HG03095 (cell line): ENCODE data around the gene ATG16L2.
"Not testable (repeated sequence)": the region's sequence is repeated elsewhere in the genome, so short reads cannot be mapped to it uniquely, and the experiment has no call there.

Experiments used
- ATAC-seq: cut with Tn5 transposase; IDR thresholded peaks from one replicate; pipeline ENCODE4 v1.9.1; 2021; ENCODE audit warnings: moderate library complexity; ENCODE audit not compliant: unreplicated experiment

ATG16L2 gene

DNA sequence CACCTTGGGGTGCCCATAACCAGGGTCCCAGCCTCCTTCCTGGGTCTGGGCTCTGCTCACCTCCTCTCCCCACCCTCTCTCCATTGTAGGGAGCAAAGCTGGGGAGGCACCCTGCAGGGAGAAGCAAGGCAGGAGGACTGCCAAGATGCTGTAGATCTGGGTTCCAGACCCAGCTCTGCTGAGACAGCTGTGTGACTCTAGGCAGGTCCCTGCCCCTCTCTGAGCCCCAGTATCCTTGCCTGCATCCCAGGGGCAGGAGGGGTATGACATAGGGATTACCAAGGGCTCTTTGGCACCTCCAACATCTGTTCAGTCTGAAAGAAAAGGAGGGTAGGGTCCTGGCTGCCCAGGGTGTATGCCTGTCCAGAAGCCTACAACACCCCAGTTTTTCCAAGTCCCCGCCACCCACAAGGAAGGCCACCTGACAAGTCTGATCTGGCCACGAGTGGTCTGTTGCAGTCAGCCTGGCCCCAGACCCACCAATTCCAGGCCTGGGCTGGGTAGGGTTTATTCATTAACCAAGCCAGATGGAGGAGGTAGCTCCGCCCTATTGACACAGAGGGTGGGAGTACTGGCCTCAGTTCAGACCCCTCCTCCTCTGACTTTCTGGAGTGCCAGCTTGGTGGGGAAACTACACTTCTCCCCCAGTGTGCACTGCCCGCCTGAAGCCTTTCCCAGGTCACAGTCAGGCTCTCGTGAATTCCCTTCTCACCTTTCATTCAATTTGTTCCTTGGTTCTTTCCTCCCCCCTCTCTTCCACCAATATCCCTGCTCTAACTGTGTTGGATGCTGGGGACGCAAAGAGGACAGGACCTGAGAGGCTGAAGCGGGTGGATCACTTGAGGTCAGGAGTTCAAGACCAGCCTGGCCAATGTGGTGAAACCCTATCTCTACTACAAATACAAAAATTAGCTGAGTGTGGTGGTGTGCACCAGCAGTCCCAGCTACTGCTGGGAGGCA, 35.4 kb upstream of the ATG16L2 start:
- no peak for ATAC-seq

DNA sequence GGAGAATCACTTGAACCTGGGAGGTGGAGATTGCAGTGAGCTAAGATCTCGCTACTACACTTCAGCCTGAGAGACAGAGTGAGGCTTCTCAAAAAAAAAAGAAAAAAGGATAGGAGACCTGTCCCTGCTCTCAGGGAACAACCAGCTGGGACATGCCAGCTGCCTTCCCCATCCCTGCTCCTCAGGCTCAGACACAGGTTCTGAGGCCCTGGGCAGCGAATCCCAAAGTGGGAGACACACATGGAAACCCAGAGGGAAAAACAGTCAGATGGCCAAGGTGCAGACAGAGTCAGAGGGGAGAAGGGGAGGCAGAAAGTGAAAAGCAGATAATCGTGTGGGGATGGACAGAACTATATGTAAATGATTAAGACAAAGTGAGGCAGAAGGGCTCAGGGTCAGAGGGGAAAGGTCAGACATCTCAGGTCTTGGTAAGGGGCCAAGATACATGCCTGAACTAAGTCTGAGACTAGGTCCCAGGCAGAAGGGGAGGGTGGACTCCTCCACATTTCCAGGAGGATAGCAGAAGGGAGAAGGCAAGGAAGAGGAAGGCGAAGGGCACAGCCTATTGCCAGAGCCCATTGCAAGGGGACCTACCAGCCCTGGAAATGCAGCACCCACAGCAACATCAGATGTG, 34.6 kb upstream of the ATG16L2 start:
- no peak for ATAC-seq

DNA sequence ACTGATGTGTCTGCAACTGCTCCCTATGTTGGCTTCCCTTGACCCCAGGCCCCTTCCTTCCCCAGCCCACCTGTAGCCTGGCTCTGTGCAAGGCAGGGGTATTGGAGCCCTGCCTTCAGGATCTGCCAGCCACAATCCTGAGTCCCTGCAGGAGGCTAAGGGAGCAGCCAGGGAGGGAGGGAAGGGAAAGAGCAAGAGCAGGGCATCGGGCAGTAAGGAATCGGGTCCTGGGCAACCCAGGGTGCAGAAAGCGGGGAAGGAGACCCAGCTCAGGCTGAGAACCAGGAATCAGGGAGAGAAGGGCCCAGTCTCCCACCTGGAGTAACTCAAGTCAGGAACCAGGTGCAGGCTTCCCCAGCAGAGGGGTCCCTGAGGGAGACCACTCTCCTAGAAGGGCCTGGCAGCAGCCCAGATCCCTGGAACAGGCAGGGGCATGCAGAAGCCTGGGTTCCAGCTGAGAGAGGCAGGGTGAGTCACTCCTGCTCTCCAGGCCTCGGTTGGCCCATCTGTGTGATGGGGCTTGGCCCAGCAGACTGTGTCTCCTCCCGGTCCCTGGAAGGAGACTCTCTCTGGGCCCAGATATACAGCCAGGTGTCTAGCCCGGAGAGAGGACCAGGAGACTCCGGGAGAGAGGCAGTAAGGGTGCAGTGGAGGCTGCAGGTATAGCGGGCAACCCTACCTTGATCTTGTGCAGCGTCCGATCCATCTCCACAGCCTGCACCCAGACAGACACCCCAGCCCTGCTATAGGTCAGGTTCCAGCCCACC, 33.7 kb upstream of the ATG16L2 start:
- no peak for ATAC-seq

DNA sequence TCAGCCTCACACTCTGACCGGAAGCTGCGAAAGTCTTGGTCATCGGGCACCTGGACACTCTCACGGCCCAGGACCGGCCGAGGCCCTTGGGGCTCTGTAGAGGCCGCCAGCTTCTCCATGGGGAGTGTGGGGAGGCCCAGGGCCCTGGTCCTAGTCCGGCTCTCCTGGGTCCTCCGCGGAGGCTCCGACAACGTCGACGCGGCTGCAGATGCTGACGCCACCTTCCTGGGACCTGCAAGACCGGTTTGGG, 33.2 kb upstream of the ATG16L2 start:
- ATAC-seq: no peak

DNA sequence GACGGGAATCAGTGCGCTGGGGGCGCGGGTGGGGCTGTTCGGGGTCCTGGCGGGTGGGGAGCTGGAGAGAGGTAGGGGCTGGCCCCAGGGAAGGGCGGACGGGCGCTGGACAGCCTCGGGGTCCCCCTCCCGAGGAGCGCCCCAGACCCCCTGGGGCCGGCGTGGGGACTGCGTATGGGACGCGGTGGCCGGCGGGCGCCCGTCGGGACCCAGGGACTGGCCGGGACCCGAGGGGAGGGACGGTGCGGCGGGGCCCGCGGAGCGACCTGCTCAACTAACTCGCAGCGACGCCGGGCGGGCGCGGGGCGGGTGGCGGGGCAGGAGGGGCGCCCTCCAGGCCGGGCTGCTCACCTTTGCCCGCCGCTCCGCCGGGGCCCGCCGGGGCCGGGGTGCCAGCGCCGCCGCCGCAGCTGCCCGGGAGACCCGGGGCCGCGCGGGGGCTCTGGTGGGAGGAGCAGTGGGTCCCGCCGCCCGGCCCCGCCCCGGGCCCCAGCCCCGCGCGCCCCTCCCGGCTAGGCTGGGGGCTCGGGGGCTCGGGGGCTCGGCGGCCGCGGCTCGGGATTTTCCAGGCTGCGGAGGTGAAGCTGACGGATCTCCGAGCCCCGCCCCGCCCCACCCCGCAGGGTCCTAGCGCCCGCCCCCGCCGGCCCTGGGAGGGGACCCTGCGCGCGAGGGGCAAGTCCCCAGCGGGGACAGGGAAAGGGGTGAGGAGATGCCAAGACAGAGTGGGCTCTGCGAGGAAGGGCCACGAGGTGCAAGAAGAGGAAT, 32.7 kb upstream of the ATG16L2 start:
- no peak for ATAC-seq

DNA sequence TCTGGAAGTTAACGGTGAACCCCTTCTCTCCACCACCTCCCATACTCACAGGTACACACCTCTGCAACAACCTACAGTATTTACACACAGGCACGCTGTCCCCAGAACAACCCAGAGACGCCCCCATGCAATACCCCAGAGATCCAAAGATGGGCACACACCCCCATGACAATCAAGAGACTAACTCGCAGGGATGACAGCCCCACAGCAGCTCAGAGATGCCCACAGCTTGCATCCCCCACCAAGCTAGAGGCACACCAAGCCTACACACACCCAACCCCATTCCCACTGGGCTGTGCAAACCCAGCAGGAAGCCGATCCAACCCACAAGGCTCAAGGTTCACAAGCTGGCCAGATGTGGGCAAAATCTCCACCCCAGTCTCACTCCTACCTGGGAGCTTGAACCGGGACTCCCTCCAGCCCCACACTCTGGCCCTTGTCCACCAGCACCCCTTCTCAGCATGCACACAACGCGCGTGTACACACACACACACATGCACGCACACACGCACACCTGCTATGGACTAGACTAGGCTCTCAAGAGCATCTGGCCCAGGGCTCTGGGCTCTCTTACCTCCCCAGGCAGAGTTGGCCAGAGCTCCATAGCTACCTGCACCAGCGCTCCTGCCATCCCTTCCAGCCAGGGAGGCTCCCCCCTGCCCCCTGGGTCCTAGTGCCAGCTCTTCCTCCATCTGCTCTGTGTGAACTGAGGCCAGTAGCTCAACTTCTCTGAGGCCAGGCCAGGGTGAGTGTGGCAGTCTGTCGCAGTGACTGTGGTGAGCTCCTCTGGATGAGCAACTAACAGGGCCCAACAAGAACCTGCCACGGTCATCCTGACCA, 31.9 kb upstream of the ATG16L2 start:
- ATAC-seq: no peak

DNA sequence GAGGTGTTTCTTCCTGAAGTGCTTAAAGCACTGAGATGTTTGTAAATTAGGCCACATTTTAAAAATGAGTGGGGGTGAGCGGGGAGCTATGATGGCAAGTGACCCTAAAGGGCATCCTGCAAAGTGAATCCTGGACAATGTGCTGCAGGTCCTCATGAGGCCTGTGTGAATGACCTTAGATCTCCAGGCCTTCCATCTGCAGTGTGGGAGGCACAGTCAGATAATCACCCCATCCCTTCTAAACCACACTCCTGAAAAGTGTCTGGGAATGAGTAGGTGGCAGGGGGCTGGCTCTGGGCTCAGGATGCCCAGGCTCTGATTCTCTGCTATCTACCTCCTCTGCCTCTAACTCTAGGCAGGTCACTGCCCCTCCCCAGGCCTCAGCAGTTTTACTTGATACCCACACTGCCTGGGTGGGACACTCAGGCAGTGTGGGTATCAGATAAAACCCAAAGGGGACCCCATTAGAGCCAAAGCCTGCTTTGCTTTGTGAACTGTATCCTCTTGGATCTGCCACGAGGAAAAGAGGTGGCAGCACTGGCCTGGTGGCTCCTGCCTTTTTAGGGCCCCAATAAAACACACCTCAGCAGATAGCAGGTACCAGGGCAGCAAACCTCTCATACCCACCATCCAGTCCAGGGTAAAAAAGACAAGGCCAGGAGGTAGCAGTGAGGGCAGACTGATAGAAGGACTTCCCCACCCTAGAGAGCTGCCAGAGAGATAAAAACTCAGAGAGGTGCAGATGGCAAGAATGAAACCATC, 30.9 kb upstream of the ATG16L2 start:
- ATAC-seq: no peak

DNA sequence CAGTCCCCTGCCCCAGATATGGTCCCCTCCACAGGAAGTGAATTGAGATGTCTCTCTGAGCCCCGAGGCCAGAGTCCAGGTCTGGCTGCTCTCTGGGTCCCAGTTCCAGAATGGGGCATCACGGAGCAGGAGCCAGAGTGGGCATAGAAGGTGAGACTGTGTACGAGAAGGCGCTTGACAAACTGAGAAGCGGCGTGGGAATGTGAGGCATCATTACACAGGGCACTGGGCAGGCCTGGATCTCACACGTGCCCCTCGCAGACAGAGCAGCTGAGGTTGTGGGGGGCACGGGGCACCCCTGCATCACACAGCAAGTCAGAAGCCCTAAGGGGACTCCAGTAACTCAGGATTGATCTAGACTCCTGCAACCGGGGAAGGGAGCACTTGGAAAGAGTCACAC, 29.5 kb upstream of the ATG16L2 start:
- ATAC-seq: no peak

DNA sequence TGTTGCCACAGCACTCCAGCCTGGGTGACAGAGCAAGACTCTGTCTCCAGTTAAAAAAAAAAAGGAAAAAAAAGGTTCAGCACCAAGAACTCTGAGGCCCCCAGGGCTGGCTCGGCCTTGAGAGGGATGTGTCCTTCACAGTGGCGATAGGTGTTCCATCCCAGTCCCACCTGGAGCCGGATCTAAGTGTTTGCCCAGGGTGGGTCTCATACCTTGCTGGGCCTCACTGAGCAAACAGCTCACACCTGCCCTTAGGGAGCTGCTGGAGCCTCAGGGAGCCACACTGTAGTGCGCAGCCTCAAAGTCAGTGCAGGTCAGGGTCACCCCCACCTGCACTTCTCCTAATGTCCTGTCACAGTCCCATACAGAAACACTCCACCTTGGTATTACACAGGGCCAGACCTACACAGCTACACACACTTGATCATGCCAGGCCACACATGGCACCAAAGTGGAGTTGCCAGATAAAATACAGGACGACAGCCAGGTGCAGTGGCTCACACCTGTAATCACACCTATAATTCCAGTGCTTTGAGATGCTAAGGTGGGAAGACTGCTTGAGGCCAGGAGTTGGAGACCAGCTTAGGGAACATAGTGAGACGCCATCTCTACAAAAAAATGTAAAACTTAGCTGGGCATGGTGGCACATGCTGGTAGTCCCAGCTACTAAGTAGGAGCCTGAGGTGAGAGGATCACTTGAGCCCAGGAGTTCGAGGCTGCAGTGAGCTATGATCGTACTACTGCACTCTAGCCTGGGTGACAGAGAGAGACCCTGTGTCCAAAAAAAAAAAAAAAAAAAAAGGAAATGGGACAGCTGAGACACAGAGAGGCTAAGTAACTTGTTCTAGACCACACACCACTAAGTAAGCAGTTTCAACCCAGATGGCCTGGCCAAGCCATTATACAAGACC, 27.7 kb upstream of the ATG16L2 start:
- no peak for ATAC-seq

DNA sequence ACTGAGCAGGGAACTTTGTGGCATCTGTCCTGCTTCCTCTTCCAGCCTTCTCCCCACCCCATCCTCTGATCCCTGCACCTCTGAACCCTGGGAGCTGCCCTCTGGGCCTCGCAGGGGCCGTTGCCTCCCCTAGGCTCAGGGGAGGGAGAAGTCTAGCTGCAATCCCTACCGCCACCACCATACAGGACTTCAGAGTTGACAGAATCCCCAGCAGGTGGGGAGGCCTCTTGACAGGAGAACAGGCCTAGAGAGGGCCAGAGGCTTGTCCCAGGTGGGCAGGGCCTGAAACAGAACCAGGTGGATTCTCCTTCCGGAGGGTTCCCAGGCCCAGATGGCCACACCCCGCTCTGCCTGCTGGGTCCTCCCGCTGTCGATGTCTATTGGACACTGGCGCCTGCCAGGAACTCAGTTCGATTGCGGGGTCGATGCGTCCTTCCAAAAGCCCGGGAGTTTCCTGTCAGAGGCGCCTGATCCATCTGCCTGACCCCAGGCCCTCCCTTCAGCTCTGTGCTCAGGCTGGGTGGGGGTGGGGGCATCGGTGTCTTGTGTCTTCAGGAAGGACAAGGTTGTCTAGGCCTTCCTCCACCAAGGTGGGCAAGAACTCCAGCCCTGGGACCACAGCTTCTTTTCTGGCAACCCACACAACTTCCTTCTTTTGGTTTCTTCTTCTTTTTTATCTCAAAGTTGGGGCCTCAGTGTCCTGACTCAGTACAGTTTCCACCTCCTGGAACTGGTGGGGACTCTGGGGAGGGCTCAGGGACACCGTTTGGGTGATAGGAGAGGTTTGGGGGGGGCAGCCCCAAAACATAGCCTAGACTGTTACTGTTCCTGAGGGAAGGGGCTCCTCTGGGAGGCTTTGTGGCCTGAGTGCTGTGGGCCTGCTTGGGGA, 26.8 kb upstream of the ATG16L2 start:
- no peak for ATAC-seq

DNA sequence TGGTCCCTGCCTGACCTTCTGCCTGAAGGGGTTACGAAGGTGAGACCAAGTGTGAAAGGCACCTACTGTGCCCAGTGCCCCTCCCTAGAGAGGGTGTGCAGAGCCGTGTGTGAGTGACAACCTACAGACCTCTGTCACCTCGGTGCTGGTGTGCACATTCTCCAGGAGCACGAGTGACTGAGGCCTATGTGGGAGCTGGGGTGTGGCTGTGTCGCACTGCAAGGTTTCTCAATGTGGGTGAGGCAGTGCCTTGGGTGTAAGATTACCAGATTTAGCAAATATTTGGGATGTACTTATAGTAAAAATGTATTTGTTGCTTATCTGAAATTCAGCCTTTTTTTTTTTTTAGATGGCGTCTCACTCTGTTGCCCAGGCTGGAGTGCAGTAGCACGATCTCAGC, 26.0 kb upstream of the ATG16L2 start:
- ATAC-seq: no peak

DNA sequence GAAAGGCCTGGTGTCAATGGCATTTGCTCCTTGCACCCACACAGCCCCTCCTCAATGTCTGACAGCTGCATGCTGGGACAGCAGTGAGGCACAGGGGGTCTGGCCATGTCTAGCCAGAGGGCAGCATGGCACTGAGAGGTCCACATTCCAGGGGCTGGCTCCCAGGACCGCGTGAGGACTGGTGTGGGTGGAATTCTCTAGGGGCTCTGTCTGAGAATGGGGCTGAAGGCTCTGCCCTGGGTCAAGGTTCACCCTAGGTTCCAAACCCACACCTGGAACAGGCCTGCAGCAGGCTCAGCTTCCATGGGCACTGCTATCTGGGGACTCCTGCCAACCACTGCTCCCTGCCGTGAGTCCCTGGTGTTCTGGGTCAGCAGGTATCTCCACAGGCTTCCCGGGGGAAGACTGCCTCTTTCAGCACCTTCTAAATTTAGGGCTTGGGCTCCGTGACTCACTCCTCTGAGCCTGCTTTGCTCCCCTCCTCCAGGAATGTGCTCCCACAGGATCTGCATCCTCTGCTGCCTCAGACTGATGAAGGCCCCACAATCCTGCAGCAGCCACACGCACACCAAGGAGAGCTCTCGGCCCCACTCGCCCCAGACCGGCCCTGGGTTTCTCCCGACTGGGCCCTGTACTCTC, 24.6 kb upstream of the ATG16L2 start:
- ATAC-seq: no peak

DNA sequence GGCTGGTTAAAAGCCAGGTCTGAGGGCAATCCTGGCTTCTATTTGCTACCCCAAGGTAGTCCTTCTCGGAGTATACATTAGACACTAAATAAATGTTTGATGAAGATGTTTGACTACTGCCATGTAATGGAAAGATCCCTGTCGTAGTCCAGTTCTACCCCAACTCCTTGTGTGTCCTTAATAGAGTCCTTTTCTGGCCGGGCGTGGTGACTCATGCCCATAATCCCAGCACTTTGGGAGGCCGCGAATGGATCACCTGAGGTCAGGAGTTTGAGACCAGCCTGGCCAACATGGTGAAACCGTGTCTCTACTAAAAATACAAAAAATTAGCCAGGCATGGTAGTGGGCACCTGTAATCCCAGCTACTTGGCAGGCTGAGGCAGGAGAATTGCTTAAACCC, 23.0 kb upstream of the ATG16L2 start:
- not testable (repeated sequence) for ATAC-seq

DNA sequence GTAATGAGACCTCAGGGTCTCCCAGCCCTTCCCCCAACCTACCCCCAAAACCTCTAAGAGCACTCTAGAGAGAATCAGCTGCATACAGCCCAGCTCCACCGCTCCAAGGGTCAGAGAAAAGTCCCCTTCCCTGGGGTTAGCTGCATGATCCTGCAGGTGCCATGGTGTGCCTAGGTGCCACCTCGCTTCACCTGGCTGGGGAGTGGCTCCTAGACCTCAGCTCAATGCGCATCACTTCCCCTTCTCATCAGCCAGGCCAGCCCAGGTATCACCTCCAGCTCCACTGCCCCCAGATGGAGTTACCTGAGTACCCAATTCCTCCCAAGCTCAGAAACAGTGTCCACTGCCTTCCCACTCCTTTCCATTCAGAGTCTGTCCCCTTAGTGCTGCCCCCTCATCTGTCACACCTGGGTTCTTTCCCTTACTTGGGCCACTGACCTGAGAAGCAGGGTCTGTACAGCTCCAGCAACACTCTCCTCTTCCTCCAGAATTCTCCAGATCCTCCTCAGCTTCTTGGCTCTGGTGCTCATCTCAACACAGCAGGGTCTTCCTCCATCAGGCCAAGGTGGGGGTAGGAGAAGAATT, 21.7 kb upstream of the ATG16L2 start:
- ATAC-seq: no peak

DNA sequence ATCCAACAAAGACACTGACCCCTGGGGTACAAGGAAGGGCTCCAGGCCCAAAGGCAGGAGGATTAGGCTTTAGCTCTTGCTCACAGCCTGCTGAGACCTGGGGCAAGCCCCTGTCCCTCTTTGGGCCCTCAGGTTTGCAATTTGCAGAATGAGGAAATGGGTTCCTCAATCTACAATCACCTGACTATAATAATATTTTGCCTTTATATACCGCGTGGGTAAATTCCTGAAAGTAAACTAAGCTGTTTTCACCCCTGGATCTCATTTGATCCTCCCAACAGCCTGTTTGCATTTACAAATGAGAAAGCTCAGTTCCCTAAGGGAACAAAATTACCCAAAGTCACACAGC, 21.2 kb upstream of the ATG16L2 start:
- ATAC-seq: no peak

DNA sequence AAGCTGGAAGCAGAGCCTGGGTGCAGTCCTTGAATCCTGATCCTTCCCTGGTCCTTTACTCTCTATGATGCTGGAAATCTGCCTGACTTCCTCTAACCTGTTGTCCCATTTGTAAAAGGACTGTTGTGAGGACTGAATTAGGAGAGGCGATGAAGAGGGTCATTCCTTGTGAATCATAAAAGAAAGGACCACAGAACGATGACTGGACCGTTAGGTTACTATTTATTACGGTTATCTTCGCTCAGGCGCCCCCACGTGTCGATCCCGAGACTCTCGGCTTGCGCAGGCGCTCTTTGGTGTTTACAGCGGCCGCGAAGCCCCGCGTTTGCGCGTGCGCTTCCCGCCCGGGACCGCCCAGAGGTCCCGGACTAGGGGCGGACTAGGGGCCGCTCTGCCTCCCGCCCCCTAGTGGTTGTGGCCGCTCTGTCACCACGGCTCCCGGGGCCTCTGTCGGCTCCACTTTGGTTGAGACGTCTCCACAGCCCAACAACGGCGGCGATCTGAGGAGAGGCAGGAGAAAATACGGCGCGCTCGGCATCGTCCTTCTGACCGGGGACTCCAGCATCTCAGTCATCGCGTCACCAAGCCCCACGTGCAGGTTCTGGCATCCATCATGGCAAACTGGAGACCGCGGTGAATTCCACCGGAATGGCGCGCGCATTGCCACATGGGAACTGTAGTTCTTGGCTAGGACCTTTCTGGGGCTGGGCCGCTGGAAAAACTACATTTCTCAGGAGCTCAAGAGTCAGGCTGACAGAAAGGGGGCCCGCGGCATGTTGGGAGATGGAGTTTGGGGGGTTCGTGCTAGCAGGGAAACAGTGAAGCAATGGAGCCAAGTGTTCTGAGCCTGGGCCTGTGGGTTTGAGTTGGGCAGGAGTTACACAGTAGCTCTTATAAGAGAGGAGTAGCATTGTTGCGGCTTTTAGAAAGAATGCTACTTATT, 20.5 kb upstream of the ATG16L2 start, which contains the start of gene STARD10:
STARD10 (minus strand) TSS at position 623 of the 943 bp plus-strand sequence. CDS start 12,866 bp downstream, outside the sequence.
- ATAC-seq: peak; percentile 77
